Stimulated activated CD8-positive, alpha-beta memory T cell treated with anti-CD3 and anti-CD28 coated beads, Interleukin-7, amount 100 ng/mL, for 24 hours (primary cell): ENCODE data around the gene SLA2.
"Not testable (repeated sequence)": the region's sequence is repeated elsewhere in the genome, so short reads cannot be mapped to it uniquely, and the experiment has no call there.

Experiments used
- DNase-seq: peaks from one replicate; pipeline ENCODE4 v3.0.0-alpha.2; 2020; ENCODE audit warnings: low read depth

Gene SLA2

GRCh38 chr20:36573798-36574365, 72.1 kb downstream of the SLA2 start:
- DNase-seq, result no peak

GRCh38 chr20:36573103-36573797, 72.7 kb downstream of the SLA2 start, which contains the start of gene TGIF2:
TGIF2 (plus strand) TSS chr20:36573597; CDS start chr20:36578775, 5,178 bp downstream.
- peak; percentile 72 for DNase-seq

GRCh38 chr20:36572701-36573102, 73.3 kb downstream of the SLA2 start:
- DNase-seq, result no peak

DNA sequence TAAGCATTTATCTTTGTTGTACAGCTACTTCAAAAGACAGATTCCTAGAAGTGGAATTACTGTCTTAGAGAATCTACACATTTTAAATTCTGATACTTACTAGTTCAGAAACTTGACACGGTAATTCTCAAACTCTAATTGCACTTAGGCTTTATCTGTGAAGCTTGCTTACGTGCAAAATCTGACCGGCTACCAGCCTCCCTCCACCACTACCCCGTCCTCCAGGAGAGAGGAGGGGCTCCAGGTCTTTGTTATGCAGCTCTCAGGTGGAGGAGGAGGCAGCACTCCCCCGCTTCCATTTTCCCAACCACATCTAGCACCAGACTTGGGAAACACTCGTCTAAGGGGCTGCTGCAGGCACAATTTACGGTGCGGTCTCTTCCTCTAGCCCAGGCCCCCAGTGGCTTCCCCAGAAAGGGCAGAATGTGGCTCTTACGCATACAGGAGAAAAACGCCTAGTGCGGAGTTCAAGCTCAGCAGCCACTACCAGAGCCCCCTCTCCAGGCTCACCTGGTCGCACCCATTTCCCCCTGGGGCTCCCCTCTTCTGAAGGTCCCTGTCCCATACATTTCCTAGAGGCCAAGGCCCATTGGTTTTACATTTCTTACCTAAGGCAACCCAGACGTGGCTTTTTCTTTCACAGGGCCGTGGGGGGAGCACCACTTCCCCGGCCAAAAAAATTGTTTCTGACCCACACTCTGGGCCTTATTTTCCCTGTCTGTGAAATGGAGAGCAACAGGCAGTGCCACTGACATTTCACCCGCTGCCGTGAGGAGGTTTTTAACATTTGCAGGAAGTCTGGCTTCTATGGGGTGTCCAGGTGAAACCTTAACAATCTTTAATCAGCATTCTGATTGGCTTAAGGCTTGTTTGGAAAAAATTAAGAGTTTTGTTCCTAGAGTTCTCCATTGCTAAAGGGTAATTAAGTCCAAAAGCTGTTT, 74.2 kb downstream of the SLA2 start:
- DNase-seq, result no peak

GRCh38 chr20:36569847-36570429, 76.1 kb downstream of the SLA2 start:
- no peak for DNase-seq

- DNase-seq, result no peak
These were observed 80.5 kb downstream of the SLA2 start for GRCh38 chr20:36565520-36565919.

DNA sequence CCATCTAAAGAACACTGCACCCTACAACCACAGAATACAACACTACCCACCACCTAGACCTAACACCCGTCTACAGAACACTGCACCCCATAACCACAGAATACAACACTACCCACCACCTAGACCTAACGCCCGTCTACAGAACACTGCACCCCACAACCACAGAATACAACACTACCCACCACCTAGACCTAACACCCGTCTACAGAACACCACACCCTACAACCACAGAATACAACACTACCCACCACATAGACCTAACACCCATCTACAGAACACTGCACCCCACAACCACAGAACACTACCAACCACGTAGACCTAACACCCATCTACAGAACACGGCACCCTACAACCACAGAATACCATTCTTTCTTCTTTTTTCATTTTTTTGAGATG, 81.3 kb downstream of the SLA2 start:
- not testable (repeated sequence) for DNase-seq

- DNase-seq, result not testable (repeated sequence)
These were observed 81.8 kb downstream of the SLA2 start for GRCh38 chr20:36564078-36564725.

- DNase-seq, result no peak
These were observed 82.6 kb downstream of the SLA2 start for GRCh38 chr20:36563374-36563773.

DNA sequence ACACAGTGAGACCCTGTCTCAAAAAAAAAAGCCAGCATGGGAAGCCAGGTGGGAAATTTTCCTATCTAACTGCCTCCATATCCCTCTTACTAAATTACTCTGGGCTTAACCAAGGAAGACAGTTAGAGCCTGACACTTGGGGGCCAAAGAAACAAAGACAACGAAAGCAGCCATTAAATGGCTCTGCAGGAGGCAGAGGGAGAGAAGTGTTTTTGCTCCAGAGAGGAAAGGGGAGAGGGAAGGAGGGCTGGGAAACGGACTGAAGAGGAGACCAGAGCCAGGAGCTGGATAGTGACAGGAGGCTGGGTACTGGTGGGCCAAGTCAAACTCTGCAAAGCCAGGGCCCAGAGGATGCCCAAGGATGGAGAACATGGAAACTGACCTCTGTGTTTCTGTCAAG, 83.3 kb downstream of the SLA2 start:
- DNase-seq, result no peak
